Panc1 (cell line): Measurements from ENCODE around the gene SMAD6.

Experiments used
- CTCF ChIP-seq: fragments of 450-650 bp; IDR thresholded peaks from 2 replicates; pipeline ENCODE4 v1.5.1; 2017; ENCODE audit warnings: mild to moderate bottlenecking
- REST ChIP-seq, 2 experiments: IDR thresholded peaks; 2 replicates each; pipeline ENCODE4 v1.6.1; 2011 to 2012; ENCODE audit warnings: low read depth in 2 of 2, control low read depth in 1 of 2, low read length in 1 of 2, mild to moderate bottlenecking in 1 of 2, moderate library complexity in 1 of 2; ENCODE audit not compliant: insufficient read depth in 1 of 2

DNA sequence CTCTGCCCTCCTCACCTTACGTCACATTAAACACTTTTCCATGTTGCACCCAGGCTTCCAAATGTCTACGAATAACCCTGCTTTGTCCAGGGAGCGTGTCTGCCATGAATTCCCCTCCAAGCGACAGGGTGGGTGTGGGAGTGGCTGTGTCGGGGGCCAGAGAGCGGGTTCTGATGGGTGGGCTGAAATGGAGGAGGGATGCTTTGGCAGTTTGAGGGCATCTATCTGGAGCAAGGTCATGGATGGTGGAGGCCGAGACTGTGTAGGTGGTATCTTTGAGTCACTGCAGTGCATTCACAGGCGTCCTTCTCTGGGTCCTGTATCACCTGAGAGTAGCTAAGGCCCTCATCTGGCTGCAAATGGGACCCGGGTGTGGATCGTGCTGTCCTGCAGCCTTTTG lies 36.6 kb downstream of the SMAD6 start:
- TF ChIP-seq REST (IDR thresholded peaks at IDR 0.05; ENCODE audit: insufficient read depth in 1 of 2, low read depth in 2 of 2, low read length in 1 of 2) (no peak), CTCF (no peak)
